Measurements from ENCODE around the gene DCTN4.

The DCTN4 gene

DNA sequence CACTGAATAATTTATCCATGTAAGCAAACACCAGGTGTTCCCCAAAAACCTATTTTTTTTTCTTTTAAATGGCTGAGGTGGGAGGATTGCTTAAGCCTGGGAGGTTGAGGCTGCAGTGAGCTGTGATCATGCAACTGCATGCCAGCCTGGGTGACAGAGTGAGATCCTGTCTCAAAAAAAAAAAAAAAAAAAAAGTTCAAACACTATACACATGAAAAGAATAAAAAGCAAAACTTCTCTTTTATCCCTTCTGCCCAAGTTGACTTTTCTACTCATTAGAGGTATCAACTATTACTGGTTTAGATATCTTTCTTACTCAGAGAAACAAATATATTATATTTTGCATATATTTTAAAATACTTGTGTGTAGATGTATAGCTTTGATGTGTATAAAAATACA, 17.8 kb downstream of the DCTN4 start:
- no peak for DNase-seq (ENCODE audit: low read depth)

GRCh38 chr5:150738862-150739261, 20.0 kb downstream of the DCTN4 start:
- DNase-seq (ENCODE audit: low read depth): no peak

- DNase-seq (ENCODE audit: low read depth): no peak
Measured at GRCh38 chr5:150734579-150735384, 24.0 kb downstream of the DCTN4 start.

- DNase-seq (ENCODE audit: low read depth): no peak
Measured at GRCh38 chr5:150731669-150732242, 27.1 kb downstream of the DCTN4 start.

DNA sequence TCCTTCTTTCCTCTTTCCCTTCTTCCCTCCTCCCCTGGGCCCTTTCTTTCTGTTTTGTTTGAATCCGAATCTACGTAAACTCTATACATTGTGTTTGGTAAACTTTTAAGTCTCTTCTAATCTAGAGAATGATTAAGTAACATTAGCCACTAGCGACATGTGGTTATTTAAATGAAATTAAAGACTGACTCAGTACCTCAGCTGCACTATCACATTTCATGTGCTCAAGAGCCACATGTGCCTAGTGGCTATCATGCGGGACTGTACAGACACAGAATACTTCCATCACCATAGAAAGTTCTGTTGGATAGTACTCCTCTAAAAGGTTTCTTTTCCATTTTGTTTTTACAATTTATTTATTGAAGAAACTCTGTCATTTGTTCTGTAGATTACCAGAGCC, 29.0 kb downstream of the DCTN4 start:
- no peak for DNase-seq (ENCODE audit: low read depth)

DNA sequence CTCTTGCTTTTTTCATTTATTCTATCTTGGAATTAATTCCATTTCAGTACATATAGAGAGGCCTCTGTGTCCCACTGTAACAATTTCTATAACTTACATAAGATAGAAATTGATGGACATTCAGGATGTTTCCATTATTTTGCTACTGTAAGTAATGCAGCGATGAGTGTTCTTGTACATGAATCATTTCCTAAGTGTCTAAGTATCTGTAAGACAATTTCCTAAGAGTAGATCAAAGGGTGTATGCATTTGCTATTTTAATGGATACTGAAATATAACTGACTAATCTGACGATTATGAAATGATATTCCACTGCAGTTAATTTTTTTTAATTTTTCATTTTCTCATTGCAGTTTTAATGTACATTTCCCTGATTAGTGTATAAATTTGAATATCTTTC, 35.0 kb downstream of the DCTN4 start:
- no peak for DNase-seq (ENCODE audit: low read depth)

DNA sequence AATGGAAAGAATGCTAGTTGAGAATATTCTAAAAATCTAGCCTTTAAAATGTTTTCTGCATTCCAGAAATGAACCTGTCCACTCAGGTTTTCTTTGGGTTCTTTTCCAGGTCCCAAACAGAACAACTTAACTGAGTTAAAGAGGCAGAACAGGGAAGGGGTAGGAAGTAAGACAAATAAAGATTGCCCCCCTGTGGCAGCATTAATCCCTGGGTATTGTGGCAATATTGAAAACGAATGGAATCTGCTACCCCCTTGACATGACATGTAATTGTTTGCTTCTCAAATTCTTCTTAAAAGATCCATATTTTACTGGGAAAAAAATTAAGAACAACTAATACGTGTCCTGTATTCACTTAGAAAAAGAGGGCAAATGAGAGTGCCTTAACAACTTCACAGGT, 48.7 kb downstream of the DCTN4 start:
- DNase-seq (ENCODE audit: low read depth): peak; percentile 27

- DNase-seq (ENCODE audit: low read depth): no peak
Measured at GRCh38 chr5:150706776-150707390, 51.9 kb downstream of the DCTN4 start.

DNA sequence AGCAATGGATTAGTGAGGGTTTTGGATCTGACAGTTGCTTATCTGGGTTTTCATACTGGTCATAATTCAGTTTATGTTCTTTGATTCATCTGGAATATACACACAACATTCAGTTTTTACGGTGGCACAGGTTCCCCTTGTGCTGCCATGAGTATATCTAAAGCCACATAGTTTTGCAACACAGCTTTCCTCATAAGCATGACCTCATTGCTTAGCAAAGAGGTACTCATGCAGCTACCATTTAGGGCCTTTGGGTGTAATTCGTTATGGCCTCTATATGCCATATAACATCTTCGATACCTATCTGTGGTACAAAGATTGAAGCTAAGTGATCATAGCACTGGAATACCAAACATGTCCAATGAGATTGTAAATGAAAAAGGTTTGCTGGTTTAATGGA, 55.1 kb downstream of the DCTN4 start:
- no peak for DNase-seq (ENCODE audit: low read depth)

DNA sequence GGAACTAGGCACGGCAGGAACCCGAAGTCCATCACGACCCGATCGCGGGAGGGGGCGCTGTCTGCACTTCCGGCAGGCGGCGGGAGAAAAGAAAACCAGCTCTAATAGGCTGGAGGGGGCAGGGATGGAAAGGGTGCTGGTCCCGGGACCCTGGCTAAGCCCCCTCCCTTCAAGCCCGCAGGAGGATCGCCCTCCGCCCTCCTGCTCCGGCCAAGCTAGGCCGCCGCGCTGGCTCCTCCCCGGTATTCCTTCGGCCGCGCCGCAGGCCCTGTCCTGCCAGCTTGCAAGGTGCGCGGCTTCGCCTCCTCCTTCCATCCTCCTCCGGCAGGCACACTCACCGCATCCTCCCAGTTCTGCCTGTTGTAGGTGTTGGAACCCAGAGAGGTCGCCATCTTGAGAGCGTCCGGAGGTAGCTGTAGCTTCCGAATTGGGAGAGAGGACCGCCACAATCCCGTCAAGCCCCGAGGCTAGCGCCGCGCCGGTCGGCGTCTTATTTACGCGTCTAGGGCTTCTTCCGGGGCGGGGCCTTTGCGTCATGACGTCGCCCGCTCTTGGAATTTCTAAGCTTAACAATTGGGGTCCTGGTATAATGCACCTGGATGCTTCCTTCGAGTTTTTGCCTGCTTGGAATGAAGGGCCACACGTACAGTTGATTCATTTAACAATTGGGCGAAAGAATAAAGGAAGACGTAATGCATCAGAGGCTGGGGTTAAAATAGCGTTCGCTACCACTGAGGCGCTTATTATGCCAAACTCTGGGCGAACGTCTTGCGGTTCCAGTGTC, 58.0 kb downstream of the DCTN4 start, which contains the start of gene RBM22:
TSS of gene RBM22 (minus strand) at position 469 of the 784 bp plus-strand sequence. CDS start at position 392, 77 bp downstream.
- peak; percentile 89 for DNase-seq (ENCODE audit: low read depth)

- no peak for DNase-seq (ENCODE audit: low read depth)
Measured at GRCh38 chr5:150700246-150700593, 58.6 kb downstream of the DCTN4 start.

- peak; percentile 76 for DNase-seq (ENCODE audit: low read depth)
Measured at GRCh38 chr5:150694612-150695011, 64.2 kb downstream of the DCTN4 start.

DNA sequence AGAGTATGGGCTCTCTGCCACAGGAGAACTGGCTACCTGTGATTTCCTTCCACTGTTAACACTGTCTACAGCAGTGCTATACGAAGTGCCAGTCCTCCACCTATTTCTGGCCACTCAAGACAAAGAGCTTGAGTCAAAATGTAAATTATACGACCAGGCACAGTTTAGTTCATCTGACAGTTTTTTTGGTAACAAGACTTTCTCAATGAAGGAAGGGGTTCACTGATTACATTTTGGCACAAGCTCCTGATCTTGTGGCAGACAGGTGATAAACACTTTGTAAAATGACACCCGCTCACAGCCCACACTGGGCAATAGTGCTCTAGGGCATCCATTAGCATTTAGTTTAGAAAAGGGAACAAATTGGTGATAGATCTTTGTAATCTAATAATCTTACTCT, 66.5 kb downstream of the DCTN4 start:
- no peak for DNase-seq (ENCODE audit: low read depth)

DNA sequence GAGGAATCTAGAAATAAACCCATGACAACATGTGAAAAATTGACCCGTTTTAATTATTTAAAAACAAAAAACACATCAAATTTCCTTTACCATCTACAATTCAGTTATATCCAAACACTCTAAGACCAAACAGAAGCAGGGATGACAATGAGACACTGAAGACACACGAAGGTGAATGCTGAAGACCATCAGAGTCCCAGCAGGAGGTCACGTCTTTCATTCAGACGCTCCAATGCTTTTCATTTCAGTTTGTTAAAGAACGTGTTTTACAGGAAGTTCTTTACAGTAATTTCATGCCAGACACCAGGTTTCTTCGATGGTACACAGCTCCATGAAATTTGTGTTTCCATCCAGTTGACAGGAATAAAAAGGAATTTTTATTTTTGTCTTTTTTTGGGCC, 68.1 kb downstream of the DCTN4 start:
- no peak for DNase-seq (ENCODE audit: low read depth)

DNA sequence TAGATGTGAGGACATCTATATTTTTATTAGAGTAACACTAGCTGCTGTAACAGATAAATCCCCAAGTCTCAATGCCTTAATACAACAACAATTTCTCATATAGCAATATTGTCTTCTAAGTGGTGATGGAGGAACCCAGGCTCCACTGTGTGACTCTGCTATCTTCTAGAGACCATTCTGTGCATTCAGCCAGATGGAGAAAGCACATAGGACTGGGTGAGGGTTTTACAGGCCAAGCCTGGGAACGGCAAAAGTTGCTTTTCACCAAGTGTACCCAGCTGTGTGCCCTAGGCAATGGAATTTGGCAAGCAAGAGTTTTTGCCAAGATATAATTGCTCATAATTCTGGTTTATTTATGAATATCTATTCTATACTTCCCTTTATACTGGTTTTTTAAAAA, 69.7 kb downstream of the DCTN4 start:
- DNase-seq (ENCODE audit: low read depth): no peak

DNA sequence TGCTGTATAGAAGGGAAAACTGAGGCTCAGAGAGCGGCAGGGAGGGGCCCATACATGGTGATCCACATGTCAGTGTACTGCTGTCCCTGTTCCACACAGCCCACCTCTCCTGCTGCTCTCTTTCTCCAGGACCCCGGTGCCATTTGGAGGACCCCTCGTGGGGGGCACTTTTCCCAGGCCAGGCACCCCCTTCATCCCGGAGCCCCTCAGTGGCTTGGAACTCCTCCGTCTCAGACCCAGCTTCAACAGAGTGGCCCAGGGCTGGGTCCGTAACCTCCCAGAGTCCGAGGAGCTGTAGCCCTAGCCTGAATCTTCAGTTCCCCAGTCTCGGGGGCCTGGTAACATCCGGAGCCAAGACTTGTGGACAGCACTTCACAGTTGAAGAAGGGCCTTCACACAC, 82.2 kb downstream of the DCTN4 start:
- no peak for DNase-seq (ENCODE audit: low read depth)

DNA sequence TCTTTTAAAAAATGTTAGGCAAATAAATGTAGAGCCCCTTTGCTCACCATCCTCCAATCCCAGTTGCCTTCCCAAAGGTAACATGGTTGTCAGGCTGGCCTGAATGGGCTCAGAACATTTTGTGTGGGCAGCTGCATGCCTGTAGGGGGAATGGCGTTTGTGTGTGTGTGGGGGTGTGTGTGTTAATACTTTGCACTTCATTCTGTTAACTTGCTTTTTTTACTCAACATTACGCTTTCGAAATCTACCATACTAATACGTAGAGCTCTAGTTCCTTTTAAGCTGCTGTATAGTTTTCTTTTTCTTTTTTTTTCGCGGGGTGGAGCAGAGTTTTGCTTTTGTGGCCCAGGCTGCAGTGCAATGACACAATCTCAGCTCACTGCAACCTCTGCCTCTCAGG, 83.7 kb downstream of the DCTN4 start:
- DNase-seq (ENCODE audit: low read depth): no peak

DNA sequence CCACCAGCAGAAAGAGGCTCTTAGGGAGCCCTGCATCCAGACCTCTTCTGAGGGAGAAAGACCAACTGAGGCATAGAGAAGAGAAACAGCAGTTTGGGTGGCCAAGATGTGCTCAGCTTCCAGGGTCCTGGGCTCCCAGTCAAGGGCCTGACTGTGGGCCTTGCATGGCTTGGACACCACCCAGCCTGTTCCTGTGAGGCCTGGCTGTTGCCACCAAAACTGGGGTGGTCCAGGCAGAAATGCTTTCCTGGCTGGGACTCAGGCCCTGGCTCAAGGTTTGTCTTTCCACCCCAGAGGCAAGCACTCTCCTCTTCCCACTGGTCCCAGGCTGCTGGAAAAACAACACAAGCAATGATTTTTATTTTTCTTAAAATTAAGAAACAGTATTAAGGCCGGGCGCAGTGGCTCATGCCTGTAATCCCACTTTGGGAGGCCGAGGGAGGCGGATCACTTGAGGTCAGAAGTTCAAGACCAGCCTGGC, 84.4 kb downstream of the DCTN4 start:
- no peak for DNase-seq (ENCODE audit: low read depth)

DNA sequence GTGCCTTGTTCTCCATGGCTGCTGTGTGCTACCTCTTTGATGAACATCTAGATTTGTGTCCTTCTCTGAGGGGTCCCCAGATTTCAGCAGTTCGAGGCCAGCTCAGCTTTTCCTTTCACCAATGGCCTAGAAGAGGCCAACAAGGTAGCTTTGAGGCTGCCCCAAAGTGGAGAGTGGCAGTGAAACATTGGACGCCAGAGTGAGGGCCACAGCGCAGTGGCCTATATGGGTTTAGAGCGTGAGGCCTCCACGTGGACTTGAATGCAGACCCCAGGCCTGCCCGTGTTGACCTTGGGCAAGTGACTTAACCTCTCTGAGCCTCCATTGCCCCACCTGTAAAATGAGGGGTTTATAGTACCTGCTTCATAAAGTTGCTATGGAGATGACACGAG, 85.9 kb downstream of the DCTN4 start:
- no peak for DNase-seq (ENCODE audit: low read depth)

- DNase-seq (ENCODE audit: low read depth): peak; percentile 46
Measured at GRCh38 chr5:150672237-150672883, 86.5 kb downstream of the DCTN4 start.

GRCh38 chr5:150671509-150672236, 87.1 kb downstream of the DCTN4 start:
- DNase-seq (ENCODE audit: low read depth): no peak

Measured in EH (cell line).